ENCODE measurements around the gene BMPR1A.
"Not testable (repeated sequence)": the region's sequence is repeated elsewhere in the genome, so short reads cannot be mapped to it uniquely, and the experiment has no call there.

The BMPR1A gene

GRCh38 chr10:86837663-86838062 is 81.2 kb downstream of the BMPR1A start:
- DNase-seq (ENCODE audit: extremely low read depth in 1 of 2, low read depth in 1 of 2) = no peak

- no peak for DNase-seq (ENCODE audit: extremely low read depth in 1 of 2, low read depth in 1 of 2)
Measured at GRCh38 chr10:86840498-86840897, 84.1 kb downstream of the BMPR1A start.

- DNase-seq (ENCODE audit: extremely low read depth in 1 of 2, low read depth in 1 of 2) = no peak
Measured at GRCh38 chr10:86846088-86846487, 89.7 kb downstream of the BMPR1A start.

GRCh38 chr10:86848747-86849146 is 92.3 kb downstream of the BMPR1A start:
- no peak for DNase-seq (ENCODE audit: extremely low read depth in 1 of 2, low read depth in 1 of 2)

- no peak for DNase-seq (ENCODE audit: extremely low read depth in 1 of 2, low read depth in 1 of 2)
Measured at GRCh38 chr10:86849181-86849894, 92.9 kb downstream of the BMPR1A start.

GRCh38 chr10:86850481-86850880 is 94.1 kb downstream of the BMPR1A start:
- DNase-seq (ENCODE audit: extremely low read depth in 1 of 2, low read depth in 1 of 2) = no peak

- DNase-seq (ENCODE audit: extremely low read depth in 1 of 2, low read depth in 1 of 2) = no peak
Measured at GRCh38 chr10:86851328-86852207, 95.1 kb downstream of the BMPR1A start.

GRCh38 chr10:86853582-86853981 is 97.2 kb downstream of the BMPR1A start:
- DNase-seq (ENCODE audit: extremely low read depth in 1 of 2, low read depth in 1 of 2) = not testable (repeated sequence)

- DNase-seq (ENCODE audit: extremely low read depth in 1 of 2, low read depth in 1 of 2) = no peak
Measured at GRCh38 chr10:86855513-86855912, 99.1 kb downstream of the BMPR1A start.

- DNase-seq (ENCODE audit: extremely low read depth in 1 of 2, low read depth in 1 of 2) = no peak
Measured at GRCh38 chr10:86856156-86856555, 99.7 kb downstream of the BMPR1A start.

GRCh38 chr10:86857128-86857721 is 100.8 kb downstream of the BMPR1A start:
- no peak for DNase-seq (ENCODE audit: extremely low read depth in 1 of 2, low read depth in 1 of 2)

GRCh38 chr10:86858011-86858410 is 101.6 kb downstream of the BMPR1A start:
- DNase-seq (ENCODE audit: extremely low read depth in 1 of 2, low read depth in 1 of 2) = no peak

GRCh38 chr10:86861351-86861750 is 104.9 kb downstream of the BMPR1A start:
- no peak for DNase-seq (ENCODE audit: extremely low read depth in 1 of 2, low read depth in 1 of 2)

- no peak for DNase-seq (ENCODE audit: extremely low read depth in 1 of 2, low read depth in 1 of 2)
Measured at GRCh38 chr10:86862373-86862772, 106.0 kb downstream of the BMPR1A start.

- no peak for DNase-seq (ENCODE audit: extremely low read depth in 1 of 2, low read depth in 1 of 2)
Measured at GRCh38 chr10:86862786-86863483, 106.5 kb downstream of the BMPR1A start.

GRCh38 chr10:86863484-86863842 is 107.0 kb downstream of the BMPR1A start:
- no peak for DNase-seq (ENCODE audit: extremely low read depth in 1 of 2, low read depth in 1 of 2)

GRCh38 chr10:86865011-86865811 is 108.8 kb downstream of the BMPR1A start:
- not testable (repeated sequence) for DNase-seq (ENCODE audit: extremely low read depth in 1 of 2, low read depth in 1 of 2)

GRCh38 chr10:86867149-86867548 is 110.7 kb downstream of the BMPR1A start:
- no peak for DNase-seq (ENCODE audit: extremely low read depth in 1 of 2, low read depth in 1 of 2)

- no peak for DNase-seq (ENCODE audit: extremely low read depth in 1 of 2, low read depth in 1 of 2)
Measured at GRCh38 chr10:86868353-86868752, 111.9 kb downstream of the BMPR1A start.

- no peak for DNase-seq (ENCODE audit: extremely low read depth in 1 of 2, low read depth in 1 of 2)
Measured at GRCh38 chr10:86870679-86871078, 114.3 kb downstream of the BMPR1A start.
